Lower leg skin (tissue), 3 donors: Measurements from ENCODE around the gene DCLK2.

Source experiments
- POLR2A ChIP-seq, 2 donors: fragments of 450-650 bp; IDR thresholded peaks; one replicate each; pipeline ENCODE4 v1.6.1; 2016 to 2017; ENCODE audit warnings: antibody characterized with exemption in 2 of 2, mild to moderate bottlenecking in 1 of 2, moderate library complexity in 1 of 2
- TF ChIP-seq, protein P1 (sequence below), 3 donors: fragments of 450-650 bp; IDR thresholded peaks; one replicate each; pipeline ENCODE4 v1.5.1; 2016; ENCODE audit warnings: antibody characterized with exemption in 3 of 3, mild to moderate bottlenecking in 3 of 3, moderate library complexity in 2 of 3

- TF ChIP-seq, protein P1, sequence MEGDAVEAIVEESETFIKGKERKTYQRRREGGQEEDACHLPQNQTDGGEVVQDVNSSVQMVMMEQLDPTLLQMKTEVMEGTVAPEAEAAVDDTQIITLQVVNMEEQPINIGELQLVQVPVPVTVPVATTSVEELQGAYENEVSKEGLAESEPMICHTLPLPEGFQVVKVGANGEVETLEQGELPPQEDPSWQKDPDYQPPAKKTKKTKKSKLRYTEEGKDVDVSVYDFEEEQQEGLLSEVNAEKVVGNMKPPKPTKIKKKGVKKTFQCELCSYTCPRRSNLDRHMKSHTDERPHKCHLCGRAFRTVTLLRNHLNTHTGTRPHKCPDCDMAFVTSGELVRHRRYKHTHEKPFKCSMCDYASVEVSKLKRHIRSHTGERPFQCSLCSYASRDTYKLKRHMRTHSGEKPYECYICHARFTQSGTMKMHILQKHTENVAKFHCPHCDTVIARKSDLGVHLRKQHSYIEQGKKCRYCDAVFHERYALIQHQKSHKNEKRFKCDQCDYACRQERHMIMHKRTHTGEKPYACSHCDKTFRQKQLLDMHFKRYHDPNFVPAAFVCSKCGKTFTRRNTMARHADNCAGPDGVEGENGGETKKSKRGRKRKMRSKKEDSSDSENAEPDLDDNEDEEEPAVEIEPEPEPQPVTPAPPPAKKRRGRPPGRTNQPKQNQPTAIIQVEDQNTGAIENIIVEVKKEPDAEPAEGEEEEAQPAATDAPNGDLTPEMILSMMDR (IDR thresholded peaks at IDR 0.05), result no peak
- no peak for TF ChIP-seq POLR2A (IDR thresholded peaks at IDR 0.05)
Measured at GRCh38 chr4:150046728-150047217, 31.5 kb upstream of the DCLK2 start.
